Activated CD4-positive, alpha-beta T cell treated with anti-CD3 and anti-CD28 coated beads, Interleukin-2, amount 50 U/mL, for 4 hours (primary cell): ENCODE results near the gene POLR1B.
"Not testable (repeated sequence)": the region's sequence is repeated elsewhere in the genome, so short reads cannot be mapped to it uniquely, and the experiment has no call there.

ENCODE experiments used
- DNase-seq, 2 experiments: peaks; one replicate each; pipeline ENCODE4 v3.0.0-alpha.2; 2020

The POLR1B gene

GRCh38 chr2:112604952-112605351 lies 62.7 kb downstream of the POLR1B start:
- DNase-seq, result no peak

GRCh38 chr2:112605926-112606325 lies 63.7 kb downstream of the POLR1B start:
- DNase-seq, result no peak

- no peak for DNase-seq
Observed at GRCh38 chr2:112606547-112606946, 64.3 kb downstream of the POLR1B start.

GRCh38 chr2:112607680-112608438 lies 65.6 kb downstream of the POLR1B start:
- no peak for DNase-seq

- not testable (repeated sequence) for DNase-seq
Observed at GRCh38 chr2:112609320-112609719, 67.1 kb downstream of the POLR1B start.

- not testable (repeated sequence) for DNase-seq
Observed at GRCh38 chr2:112612283-112612682, 70.0 kb downstream of the POLR1B start.

GRCh38 chr2:112614201-112614840 lies 72.1 kb downstream of the POLR1B start:
- no peak for DNase-seq

- DNase-seq, result no peak
Observed at GRCh38 chr2:112615051-112615450, 72.8 kb downstream of the POLR1B start.

GRCh38 chr2:112615798-112616197 lies 73.5 kb downstream of the POLR1B start:
- not testable (repeated sequence) for DNase-seq

- DNase-seq, result no peak
Observed at GRCh38 chr2:112618383-112618782, 76.1 kb downstream of the POLR1B start.

- DNase-seq, result no peak
Observed at GRCh38 chr2:112621790-112622527, 79.7 kb downstream of the POLR1B start.

- DNase-seq, result no peak
Observed at GRCh38 chr2:112622528-112622849, 80.2 kb downstream of the POLR1B start.

- DNase-seq, result peak; percentile 72
Observed at GRCh38 chr2:112623913-112624777, 81.9 kb downstream of the POLR1B start.

GRCh38 chr2:112625474-112626114 lies 83.3 kb downstream of the POLR1B start:
- no peak for DNase-seq

- DNase-seq, result peak; percentile 49 to 53
Observed at GRCh38 chr2:112626604-112627059, 84.4 kb downstream of the POLR1B start.
